ENCODE data around the gene MIS12.

- no peak for TF ChIP-seq CTCF (IDR thresholded peaks at IDR 0.05)
- no peak for TF ChIP-seq POLR2A (IDR thresholded peaks at IDR 0.05)
These were observed 12.5 kb upstream of the MIS12 start for GRCh38 chr17:5473906-5474305.
